Adrenal gland (tissue), 12 donors: ENCODE results near the gene KCNN2. TPM values are rescaled to one million over a fixed set of nuclear protein-coding genes. Genes with fewer than 3 reads are reported as not detected.

ENCODE experiments used
- DNase-seq, 7 donors: peaks; one replicate each; pipeline ENCODE4 v3.0.0-alpha.2; 2019 to 2020
- H3K27ac ChIP-seq, 5 donors: fragments of 200-600 bp; sonication (generic) in 4 of 5; 1 replicate in 3 of 5; 2 replicates in 2 of 5; pipeline versions ENCODE4 v1.5.1 to v1.8.0; 2016 to 2020; ENCODE audit warnings: mild to moderate bottlenecking in 1 of 5
- H3K27me3 ChIP-seq: fragments of 200-600 bp; 2 replicates; pipeline ENCODE4 v1.8.0; 2021
- H3K36me3 ChIP-seq, 2 donors: fragments of 200-600 bp; replicated peaks in 1 of 2; 1 replicate in 1 of 2; 2 replicates in 1 of 2; pipeline versions ENCODE4 v1.5.1 to v1.8.0; 2018 to 2022
- H3K4me1 ChIP-seq, 2 donors: fragments of 200-600 bp; replicated peaks in 1 of 2; 1 replicate in 1 of 2; 2 replicates in 1 of 2; pipeline versions ENCODE4 v1.5.1 to v1.8.0; 2018 to 2021
- H3K4me3 ChIP-seq, 4 donors: fragments of 200-600 bp; sonication (generic) in 3 of 4; one replicate each; pipeline ENCODE4 v1.5.1; 2016 to 2018
- H3K9me3 ChIP-seq, 3 donors: fragments of 200-600 bp; sonication (generic) in 1 of 3; replicated peaks in 1 of 3; 1 replicate in 2 of 3; 2 replicates in 1 of 3; pipeline versions ENCODE4 v1.5.1 to v1.8.0; 2016 to 2021
- CTCF ChIP-seq, 6 experiments: fragments of 450-650 bp in 4 of 6; fragments of 200-600 bp in 2 of 6; sonication (generic) in 1 of 6; IDR thresholded peaks; 1 replicate in 5 of 6; 2 replicates in 1 of 6; pipeline versions ENCODE4 v1.5.1 to v1.8.0; 2016 to 2021; ENCODE audit warnings: antibody characterized with exemption in 6 of 6, mild to moderate bottlenecking in 2 of 6, moderate library complexity in 1 of 6
- POLR2A ChIP-seq, 2 donors: fragments of 450-650 bp; IDR thresholded peaks; one replicate each; pipeline ENCODE4 v1.6.1; 2017; ENCODE audit warnings: antibody characterized with exemption in 2 of 2, mild to moderate bottlenecking in 2 of 2, moderate library complexity in 1 of 2
- WGBS, 4 donors: extraction: QIAGEN DNeasy Blood & Tissue Kit in 2 of 4; methylation state at CpG; one replicate each; pipeline versions ENCODE4 v1.1.5 to v1.1.7; 2013 to 2017; 5-methylcytosine and 5-hydroxymethylcytosine counted together
- intact Hi-C, 2 donors: fragments of 100-400 bp; cut with DNase I; formaldehyde crosslinking; loops; one replicate each; pipeline versions ENCODE4 v1.14.1 to v1.15.0; 2022 to 2023
- polyA plus RNA-seq, 3 donors: library from polyadenylated mRNA; stranded (reverse); fragments of 200-250 nt in 2 of 3; fragments of 350-450 nt in 1 of 3; fragmentation: Illumina TruSeq in 1 of 3; extraction: RNeasy Lipid Tissue Mini Kit (QIAGEN cat#74804) in 1 of 3; gene quantifications; one replicate each; pipeline ENCODE4 v1.2.3, GENCODE V29; 2013 to 2014
- total RNA-seq, 9 donors: library from RNA; depleted of rRNA in 4 of 9; stranded (reverse); fragments of >200 nt in 4 of 9; fragments of 120-200 nt in 1 of 9; fragmentation: NEBNext Ultra II Directional in 1 of 9; extraction: Animal tissue kit (Norgen Biotek cat#: 25700) in 1 of 9; gene quantifications; one replicate each; pipeline versions ENCODE4 v1.1.0 to v1.2.4, GENCODE V29; 2013 to 2023
- donor health status: healthy with polysubstance abuse.
- donor health status: Bipolar disorder and iron deficiency.
- donor health status: DM: yes; HTN: yes; CAD: no.
- donor health status: DM: no; HTN: no; CAD: no.
- donor health status: DM: no; HTN: no; CAD: no.
- donor health status: DM: yes; HTN: yes; CAD: no.

KCNN2 gene
- total and polyA plus RNA-seq, 12 donors: 18.5 to 184 (median 44.7) TPM

DNA sequence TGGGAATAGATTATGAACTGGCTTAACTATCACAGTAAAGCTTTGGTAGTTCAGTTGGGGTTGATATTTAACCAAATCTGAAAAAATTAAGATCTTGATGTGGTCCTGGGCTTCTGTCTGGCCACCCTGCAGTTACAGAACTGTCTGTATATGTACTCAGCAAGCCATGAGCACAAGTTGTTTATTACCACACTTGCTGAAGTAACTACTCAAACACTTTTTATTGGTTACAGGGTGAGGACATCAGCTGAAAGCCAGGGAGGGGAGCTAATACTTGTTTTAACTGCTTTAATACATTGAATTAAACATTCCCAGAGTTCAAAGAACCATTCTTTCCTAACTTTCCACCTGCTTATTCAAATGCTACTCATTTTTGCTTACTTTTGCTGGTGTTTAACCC lies 29.4 kb upstream of the KCNN2 start:
- TF ChIP-seq POLR2A (IDR thresholded peaks at IDR 0.05): no peak
- no peak for TF ChIP-seq CTCF (IDR thresholded peaks at IDR 0.05)
- H3K9me3 ChIP-seq: no peaks in the 10 kb centered on the region
- no peak for DNase-seq
- intact Hi-C loops: no loop called here
- no peak overlapping the region for H3K27ac ChIP-seq
- H3K4me1 ChIP-seq: no peaks in the 10 kb centered on the region
- no peaks in the 10 kb centered on the region for H3K27me3 ChIP-seq
- no peak overlapping the region for H3K4me3 ChIP-seq
- H3K36me3 ChIP-seq: no peaks in the 10 kb centered on the region

DNA sequence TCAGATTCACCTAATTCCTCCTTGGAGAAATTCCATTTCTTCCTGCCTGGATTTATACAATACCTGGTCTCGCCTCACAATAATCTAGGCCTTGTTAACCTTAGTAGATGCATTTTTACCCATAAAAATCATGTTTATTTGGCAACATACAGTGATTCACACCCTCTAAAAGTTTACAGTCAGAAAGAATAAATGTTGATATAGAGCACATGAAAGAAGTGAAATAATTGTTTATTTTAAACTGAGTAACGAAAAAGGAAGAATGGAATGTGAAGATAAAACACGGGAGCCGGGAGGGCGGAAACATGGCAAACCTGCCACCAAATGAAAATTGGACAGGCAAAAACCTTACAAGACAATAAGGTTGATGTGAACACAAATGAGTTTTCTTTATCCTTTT lies 28.9 kb upstream of the KCNN2 start:
- Histone ChIP-seq H3K4me3 (no peak overlapping the region), H3K36me3 (no peaks in the 10 kb centered on the region), H3K27me3 (no peaks in the 10 kb centered on the region), H3K27ac (no peak overlapping the region), H3K9me3 (no peaks in the 10 kb centered on the region), H3K4me1 (no peaks in the 10 kb centered on the region)
- WGBS, 4 donors: 79 to 89% (median 87%) methylated on average over 5 of the region's 5 CpGs
- DNase-seq: no peak
- TF ChIP-seq POLR2A (IDR thresholded peaks at IDR 0.05) (no peak), CTCF (IDR thresholded peaks at IDR 0.05) (no peak)
- intact Hi-C loops: no loop called here

GRCh38 chr5:114335391-114335790 lies 26.5 kb upstream of the KCNN2 start:
- Histone ChIP-seq H3K4me1 (no peaks in the 10 kb centered on the region), H3K27me3 (no peaks in the 10 kb centered on the region), H3K9me3 (no peaks in the 10 kb centered on the region), H3K4me3 (no peak overlapping the region), H3K27ac (no peak overlapping the region), H3K36me3 (no peaks in the 10 kb centered on the region)
- 58 to 72% (median 69%) methylated on average over 1 of the region's 1 CpG for WGBS, 4 donors
- intact Hi-C loops: no loop called here
- TF ChIP-seq POLR2A (IDR thresholded peaks at IDR 0.05): no peak
- TF ChIP-seq CTCF (IDR thresholded peaks at IDR 0.05): no peak
- no peak for DNase-seq

GRCh38 chr5:114339108-114339507 lies 22.8 kb upstream of the KCNN2 start:
- no peaks in the 10 kb centered on the region for H3K36me3 ChIP-seq
- DNase-seq: no peak
- no peaks in the 10 kb centered on the region for H3K27me3 ChIP-seq
- no peak overlapping the region for H3K27ac ChIP-seq
- H3K4me3 ChIP-seq: no peak overlapping the region
- TF ChIP-seq CTCF (IDR thresholded peaks at IDR 0.05) (no peak), POLR2A (IDR thresholded peaks at IDR 0.05) (no peak)
- intact Hi-C loops: no loop called here
- WGBS, 4 donors: 83 to 88% (median 85%) methylated on average over 3 of the region's 3 CpGs
- H3K4me1 ChIP-seq: no peaks in the 10 kb centered on the region
- H3K9me3 ChIP-seq: no peaks in the 10 kb centered on the region
